ENCODE measurements around the gene FOXA3.

DNA sequence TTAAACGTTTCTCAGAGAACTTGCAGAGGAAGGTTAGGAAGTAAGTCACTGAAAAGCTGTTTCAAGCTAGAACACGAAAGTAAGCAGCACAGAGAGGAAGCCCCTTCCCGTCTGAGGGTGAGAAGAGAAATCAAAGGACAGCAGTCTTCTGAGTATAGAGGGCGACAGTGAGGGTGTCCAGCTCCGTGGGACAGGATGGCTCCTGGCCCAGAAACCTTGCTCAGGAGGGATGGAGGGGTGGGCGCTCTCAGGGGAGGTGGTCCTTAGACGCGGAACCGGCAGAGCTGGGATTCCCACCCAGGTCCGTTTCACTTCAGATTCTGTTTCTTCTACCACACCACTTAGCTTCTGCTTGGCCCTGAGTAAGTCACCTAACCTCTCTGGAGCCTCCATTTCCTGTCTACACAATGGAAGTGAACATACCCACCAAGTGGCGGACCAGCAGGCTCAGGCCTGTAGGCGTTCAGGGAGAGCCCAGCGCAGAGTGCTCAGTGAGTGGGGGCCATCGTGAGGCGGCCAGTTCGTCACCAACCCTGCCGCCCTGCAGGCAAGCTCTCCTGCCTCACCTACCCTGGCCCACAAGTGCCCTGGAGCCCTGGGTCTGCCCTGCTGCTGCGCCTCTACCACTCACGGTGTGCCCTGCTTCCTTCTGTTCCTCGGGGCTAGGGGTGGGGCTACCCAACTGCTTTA is 43.6 kb upstream of the FOXA3 start:
- no peak for TF ChIP-seq CTCF (IDR thresholded peaks at IDR 0.05)
- TF ChIP-seq POLR2A (IDR thresholded peaks at IDR 0.05), result no peak
